Measurements from ENCODE around the gene COLEC11.

Gene COLEC11

DNA sequence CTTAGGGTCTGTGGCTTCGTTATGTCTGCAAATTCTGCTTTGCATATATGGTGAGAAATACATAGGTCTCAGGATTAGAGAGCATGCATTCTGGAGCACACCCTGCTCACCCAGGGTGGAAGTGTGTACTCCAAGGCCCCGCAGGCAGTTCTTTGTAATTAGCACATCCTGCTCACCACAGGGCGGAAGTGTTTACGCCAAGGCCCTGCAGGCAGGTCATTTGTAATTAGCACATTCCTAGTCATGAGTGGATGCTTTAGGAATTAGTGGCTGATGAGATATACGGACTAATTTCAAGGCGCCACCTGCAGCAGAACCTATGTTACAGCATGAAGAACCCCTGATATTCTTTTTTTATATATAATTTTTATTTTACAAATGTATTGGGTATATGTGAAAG, 67.3 kb downstream of the COLEC11 start:
- no peak overlapping the region for H3K27ac ChIP-seq
- CTCF ChIA-PET, result no interaction called here

DNA sequence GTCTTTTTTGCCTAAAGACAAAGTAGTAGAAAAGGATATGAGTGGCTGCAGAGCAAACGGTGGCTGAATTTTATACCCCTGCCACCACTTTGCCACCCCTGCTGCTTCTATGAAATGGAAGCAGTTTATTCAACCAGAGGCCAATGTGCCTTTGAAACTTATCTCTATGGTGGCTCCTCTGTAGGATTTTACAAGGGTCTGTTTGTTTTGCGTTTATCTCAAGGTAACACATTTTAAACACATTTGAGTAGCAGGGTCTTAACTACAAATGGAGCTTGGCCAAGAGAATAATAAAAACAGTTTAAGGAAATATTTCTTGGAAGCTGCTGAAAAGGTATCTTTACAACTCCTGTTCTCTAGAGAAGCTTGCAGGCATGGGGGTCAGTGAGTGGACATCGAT, 69.2 kb downstream of the COLEC11 start:
- TF ChIP-seq, protein P1, sequence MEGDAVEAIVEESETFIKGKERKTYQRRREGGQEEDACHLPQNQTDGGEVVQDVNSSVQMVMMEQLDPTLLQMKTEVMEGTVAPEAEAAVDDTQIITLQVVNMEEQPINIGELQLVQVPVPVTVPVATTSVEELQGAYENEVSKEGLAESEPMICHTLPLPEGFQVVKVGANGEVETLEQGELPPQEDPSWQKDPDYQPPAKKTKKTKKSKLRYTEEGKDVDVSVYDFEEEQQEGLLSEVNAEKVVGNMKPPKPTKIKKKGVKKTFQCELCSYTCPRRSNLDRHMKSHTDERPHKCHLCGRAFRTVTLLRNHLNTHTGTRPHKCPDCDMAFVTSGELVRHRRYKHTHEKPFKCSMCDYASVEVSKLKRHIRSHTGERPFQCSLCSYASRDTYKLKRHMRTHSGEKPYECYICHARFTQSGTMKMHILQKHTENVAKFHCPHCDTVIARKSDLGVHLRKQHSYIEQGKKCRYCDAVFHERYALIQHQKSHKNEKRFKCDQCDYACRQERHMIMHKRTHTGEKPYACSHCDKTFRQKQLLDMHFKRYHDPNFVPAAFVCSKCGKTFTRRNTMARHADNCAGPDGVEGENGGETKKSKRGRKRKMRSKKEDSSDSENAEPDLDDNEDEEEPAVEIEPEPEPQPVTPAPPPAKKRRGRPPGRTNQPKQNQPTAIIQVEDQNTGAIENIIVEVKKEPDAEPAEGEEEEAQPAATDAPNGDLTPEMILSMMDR (conservative IDR thresholded peaks at IDR 0.05; ENCODE audit: low read depth), result no peak
- ChIA-PET CTCF (no interaction called here), POLR2A (ENCODE audit: low non-redundant PET) (no interaction called here)

More for the DNA sequence above, 67.3 kb downstream of the COLEC11 start:
- POLR2A ChIA-PET (ENCODE audit: low non-redundant PET), result no interaction called here
- no peak for DNase-seq (ENCODE audit: low spot score)
- TF ChIP-seq, protein P1 (conservative IDR thresholded peaks at IDR 0.05; ENCODE audit: low read depth), result no peak

DNA sequence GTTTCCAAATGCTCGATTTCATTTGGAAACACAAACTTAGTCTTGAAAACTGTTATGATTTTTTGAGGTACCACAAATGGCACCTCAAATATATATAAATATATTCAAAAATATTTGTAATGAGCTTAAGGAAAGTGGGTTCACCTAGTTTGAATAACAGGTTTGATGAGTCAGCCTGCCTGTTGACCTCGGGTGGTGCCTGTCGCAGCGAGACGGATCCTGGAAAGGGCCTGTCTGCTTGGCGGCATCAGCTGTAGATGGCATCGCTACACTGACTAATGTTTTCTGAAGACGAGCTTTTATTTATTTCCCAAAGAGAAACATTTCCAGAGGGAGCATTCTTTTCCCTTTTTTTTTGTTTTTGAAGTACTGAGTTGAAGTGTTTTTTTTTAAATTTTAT, 70.0 kb downstream of the COLEC11 start:
- CTCF ChIA-PET, result interaction anchor here (0.7 kb wide), 1 partner anchor 1496 kb away, joined by 4 read pairs; no protein-coding TSS in a partner anchor
- DNase-seq (ENCODE audit: low spot score), result peak; percentile 36
- POLR2A ChIA-PET (ENCODE audit: low non-redundant PET), result no interaction called here
- H3K27ac ChIP-seq, result no peak overlapping the region
- TF ChIP-seq, protein P1 (conservative IDR thresholded peaks at IDR 0.05; ENCODE audit: low read depth), result no peak

More for the DNA sequence above, 69.2 kb downstream of the COLEC11 start:
- no peak overlapping the region for H3K27ac ChIP-seq
- DNase-seq (ENCODE audit: low spot score), result no peak

DNA sequence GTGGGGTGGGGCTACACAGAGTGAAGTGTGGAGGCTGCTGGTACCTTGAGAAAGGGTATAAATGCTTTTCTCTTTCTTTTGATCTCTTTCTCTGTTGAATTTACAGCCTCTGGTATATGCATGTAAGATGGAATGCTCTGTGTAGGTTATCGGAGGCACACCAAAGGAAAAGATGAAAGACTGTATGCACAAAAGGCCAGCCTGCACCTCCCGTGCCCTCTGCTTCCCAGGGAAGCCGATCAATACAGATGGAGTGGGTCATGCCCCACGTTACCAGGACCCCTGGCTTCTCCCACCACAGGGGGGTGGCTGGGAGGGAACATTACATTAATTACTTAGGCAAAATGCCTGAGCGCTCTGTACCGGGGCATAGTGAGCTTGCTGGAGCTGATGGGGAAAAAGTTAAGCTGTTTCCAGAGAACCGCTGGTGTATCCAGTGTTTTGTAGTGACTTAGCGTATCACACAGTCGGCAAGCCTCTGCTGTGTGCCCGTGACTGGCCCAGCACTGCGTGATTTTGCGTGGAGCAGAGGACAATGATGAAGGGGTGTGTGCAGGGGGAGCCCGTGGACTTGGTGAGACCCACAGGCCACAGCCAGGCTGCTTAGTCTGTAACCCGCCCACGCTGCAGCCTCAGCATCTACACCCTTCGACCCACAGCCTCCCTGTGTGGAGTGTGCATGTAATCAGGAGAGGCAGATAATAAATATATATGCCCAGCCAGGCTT, 71.1 kb downstream of the COLEC11 start:
- ChIA-PET POLR2A (ENCODE audit: low non-redundant PET) (no interaction called here), CTCF (no interaction called here)
- H3K27ac ChIP-seq, result no peak overlapping the region
- TF ChIP-seq, protein P1 (conservative IDR thresholded peaks at IDR 0.05; ENCODE audit: low read depth), result no peak
- no peak for DNase-seq (ENCODE audit: low spot score)

DNA sequence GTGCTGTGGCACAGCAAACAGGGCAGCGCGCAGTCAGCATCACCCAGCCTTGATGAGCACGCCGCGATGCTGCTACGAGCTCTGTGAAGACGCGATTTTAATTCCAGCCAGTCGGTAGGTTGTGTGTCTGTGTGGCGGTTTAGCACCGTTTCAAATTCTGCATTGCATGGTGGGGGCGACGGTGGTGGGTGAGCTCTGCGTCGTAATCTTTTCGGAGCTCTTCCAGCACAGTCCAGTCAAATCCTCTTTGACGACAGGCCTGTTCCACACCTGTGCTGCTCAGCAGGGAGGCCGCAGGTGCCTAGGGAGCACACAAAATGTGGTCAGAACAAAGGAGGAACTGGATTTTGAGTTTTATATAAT, 71.7 kb downstream of the COLEC11 start:
- no peak overlapping the region for H3K27ac ChIP-seq
- DNase-seq (ENCODE audit: low spot score), result no peak
- TF ChIP-seq, protein P1 (conservative IDR thresholded peaks at IDR 0.05; ENCODE audit: low read depth), result no peak
- ChIA-PET POLR2A (ENCODE audit: low non-redundant PET) (no interaction called here), CTCF (no interaction called here)

DNA sequence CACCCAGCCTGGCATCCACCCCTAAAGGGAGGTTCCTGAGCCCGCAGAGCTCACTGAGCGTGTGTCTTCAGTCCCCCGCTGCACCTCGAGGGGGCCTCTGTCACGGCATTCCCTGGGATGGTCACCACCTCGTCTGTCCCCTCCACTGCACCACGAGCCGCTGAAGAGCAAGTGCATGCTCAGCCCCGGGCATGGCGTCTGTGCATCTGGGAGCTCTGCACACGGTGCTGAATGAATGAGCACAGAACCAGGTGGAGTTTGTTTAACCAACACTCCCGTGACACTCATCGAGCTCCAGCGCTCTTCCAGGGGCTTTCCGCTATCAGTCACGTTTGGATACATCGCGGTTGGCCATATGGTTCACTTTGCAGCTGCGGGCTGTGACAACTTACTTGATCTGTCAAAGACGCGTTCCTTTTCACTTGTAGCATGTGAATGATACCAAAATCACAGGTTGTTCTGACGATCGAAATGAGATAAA, 72.3 kb downstream of the COLEC11 start:
- ChIA-PET CTCF (no interaction called here), POLR2A (ENCODE audit: low non-redundant PET) (no interaction called here)
- DNase-seq (ENCODE audit: low spot score), result no peak

More for the DNA sequence above, 72.3 kb downstream of the COLEC11 start:
- TF ChIP-seq, protein P1 (conservative IDR thresholded peaks at IDR 0.05; ENCODE audit: low read depth), result no peak
- no peak overlapping the region for H3K27ac ChIP-seq

Measured in RWPE1 (cell line).